ENCODE data around the gene KNDC1.
"Not testable (repeated sequence)": the region's sequence is repeated elsewhere in the genome, so short reads cannot be mapped to it uniquely, and the experiment has no call there.

The KNDC1 gene

GRCh38 chr10:133143200-133143533 lies 16.9 kb upstream of the KNDC1 start:
- no peak overlapping the region for H3K4me3 ChIP-seq (ENCODE audit: low read depth, low read length)
- TF ChIP-seq, protein P1, sequence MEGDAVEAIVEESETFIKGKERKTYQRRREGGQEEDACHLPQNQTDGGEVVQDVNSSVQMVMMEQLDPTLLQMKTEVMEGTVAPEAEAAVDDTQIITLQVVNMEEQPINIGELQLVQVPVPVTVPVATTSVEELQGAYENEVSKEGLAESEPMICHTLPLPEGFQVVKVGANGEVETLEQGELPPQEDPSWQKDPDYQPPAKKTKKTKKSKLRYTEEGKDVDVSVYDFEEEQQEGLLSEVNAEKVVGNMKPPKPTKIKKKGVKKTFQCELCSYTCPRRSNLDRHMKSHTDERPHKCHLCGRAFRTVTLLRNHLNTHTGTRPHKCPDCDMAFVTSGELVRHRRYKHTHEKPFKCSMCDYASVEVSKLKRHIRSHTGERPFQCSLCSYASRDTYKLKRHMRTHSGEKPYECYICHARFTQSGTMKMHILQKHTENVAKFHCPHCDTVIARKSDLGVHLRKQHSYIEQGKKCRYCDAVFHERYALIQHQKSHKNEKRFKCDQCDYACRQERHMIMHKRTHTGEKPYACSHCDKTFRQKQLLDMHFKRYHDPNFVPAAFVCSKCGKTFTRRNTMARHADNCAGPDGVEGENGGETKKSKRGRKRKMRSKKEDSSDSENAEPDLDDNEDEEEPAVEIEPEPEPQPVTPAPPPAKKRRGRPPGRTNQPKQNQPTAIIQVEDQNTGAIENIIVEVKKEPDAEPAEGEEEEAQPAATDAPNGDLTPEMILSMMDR (IDR thresholded peaks at IDR 0.05; ENCODE audit: low read depth, low read length), result no peak
- TF ChIP-seq POLR2A (IDR thresholded peaks at IDR 0.05; ENCODE audit: extremely low read depth, insufficient read length) (no peak), MYC (IDR thresholded peaks at IDR 0.05; ENCODE audit: low read depth, low read length) (no peak)
- TF ChIP-seq, protein P2, sequence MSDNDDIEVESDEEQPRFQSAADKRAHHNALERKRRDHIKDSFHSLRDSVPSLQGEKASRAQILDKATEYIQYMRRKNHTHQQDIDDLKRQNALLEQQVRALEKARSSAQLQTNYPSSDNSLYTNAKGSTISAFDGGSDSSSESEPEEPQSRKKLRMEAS (IDR thresholded peaks at IDR 0.05; ENCODE audit: low read depth, low read length), result no peak
- no peak for DNase-seq (ENCODE audit: low read depth)

GRCh38 chr10:133143546-133143945 lies 16.5 kb upstream of the KNDC1 start:
- TF ChIP-seq POLR2A (IDR thresholded peaks at IDR 0.05; ENCODE audit: extremely low read depth, insufficient read length), result no peak
- no peak for TF ChIP-seq MYC (IDR thresholded peaks at IDR 0.05; ENCODE audit: low read depth, low read length)
- TF ChIP-seq, protein P1 (IDR thresholded peaks at IDR 0.05; ENCODE audit: low read depth, low read length), result no peak
- TF ChIP-seq, protein P2 (IDR thresholded peaks at IDR 0.05; ENCODE audit: low read depth, low read length), result no peak
- no peak for DNase-seq (ENCODE audit: low read depth)
- H3K4me3 ChIP-seq (ENCODE audit: low read depth, low read length), result no peak overlapping the region

DNA sequence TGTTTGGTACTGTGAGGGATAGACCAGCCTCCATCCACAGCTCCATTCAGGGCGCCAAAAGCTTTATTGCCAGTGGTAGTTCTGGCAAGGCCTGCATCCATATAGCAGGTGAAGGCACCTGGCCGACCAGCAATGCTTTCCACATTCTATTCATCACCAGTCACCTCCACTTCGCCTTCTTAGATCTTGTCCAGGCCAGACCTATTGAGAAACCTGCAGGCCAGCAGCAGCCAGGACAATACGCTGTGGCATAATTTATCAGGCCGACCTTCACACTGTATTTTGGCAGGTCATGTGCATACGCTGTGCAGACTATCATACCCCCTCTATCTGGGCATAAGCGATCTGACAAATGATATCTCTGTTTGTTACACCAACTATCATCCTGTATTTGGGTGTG lies 15.2 kb upstream of the KNDC1 start:
- DNase-seq (ENCODE audit: low read depth), result no peak
- TF ChIP-seq, protein P1 (IDR thresholded peaks at IDR 0.05; ENCODE audit: low read depth, low read length), result no peak
- TF ChIP-seq, protein P2 (IDR thresholded peaks at IDR 0.05; ENCODE audit: low read depth, low read length), result no peak
- TF ChIP-seq MYC (IDR thresholded peaks at IDR 0.05; ENCODE audit: low read depth, low read length) (no peak), POLR2A (IDR thresholded peaks at IDR 0.05; ENCODE audit: extremely low read depth, insufficient read length) (no peak)
- no peak overlapping the region for H3K4me3 ChIP-seq (ENCODE audit: low read depth, low read length)

GRCh38 chr10:133150226-133150625 lies 9.8 kb upstream of the KNDC1 start:
- no peak for DNase-seq (ENCODE audit: low read depth)
- H3K4me3 ChIP-seq (ENCODE audit: low read depth, low read length), result no peak overlapping the region
- no peak for TF ChIP-seq MYC (IDR thresholded peaks at IDR 0.05; ENCODE audit: low read depth, low read length)
- no peak for TF ChIP-seq POLR2A (IDR thresholded peaks at IDR 0.05; ENCODE audit: extremely low read depth, insufficient read length)
- TF ChIP-seq, protein P1 (IDR thresholded peaks at IDR 0.05; ENCODE audit: low read depth, low read length), result no peak
- TF ChIP-seq, protein P2 (IDR thresholded peaks at IDR 0.05; ENCODE audit: low read depth, low read length), result no peak

DNA sequence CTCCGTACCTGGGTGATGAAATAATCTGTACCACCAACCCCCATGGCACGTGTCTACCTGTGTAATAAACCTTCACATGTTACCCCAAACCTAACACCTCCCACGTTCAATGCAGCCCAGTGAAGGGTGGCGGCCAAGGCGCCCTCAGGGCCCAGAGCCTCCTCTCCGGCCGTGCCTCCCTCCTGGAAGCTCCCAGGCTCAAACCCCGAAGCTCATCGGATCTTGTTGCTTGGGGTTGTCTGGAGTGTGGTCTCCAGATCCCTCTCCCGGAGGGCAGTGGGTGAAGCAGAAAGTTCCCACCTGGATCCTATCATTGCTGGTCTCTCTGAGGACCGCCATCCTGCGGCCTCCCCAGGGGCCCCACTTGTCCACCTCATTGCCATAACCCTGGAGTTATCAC lies 9.4 kb upstream of the KNDC1 start:
- TF ChIP-seq, protein P2 (IDR thresholded peaks at IDR 0.05; ENCODE audit: low read depth, low read length), result no peak
- TF ChIP-seq MYC (IDR thresholded peaks at IDR 0.05; ENCODE audit: low read depth, low read length) (no peak), POLR2A (IDR thresholded peaks at IDR 0.05; ENCODE audit: extremely low read depth, insufficient read length) (no peak)
- TF ChIP-seq, protein P1 (IDR thresholded peaks at IDR 0.05; ENCODE audit: low read depth, low read length), result no peak
- no peak overlapping the region for H3K4me3 ChIP-seq (ENCODE audit: low read depth, low read length)
- no peak for DNase-seq (ENCODE audit: low read depth)

DNA sequence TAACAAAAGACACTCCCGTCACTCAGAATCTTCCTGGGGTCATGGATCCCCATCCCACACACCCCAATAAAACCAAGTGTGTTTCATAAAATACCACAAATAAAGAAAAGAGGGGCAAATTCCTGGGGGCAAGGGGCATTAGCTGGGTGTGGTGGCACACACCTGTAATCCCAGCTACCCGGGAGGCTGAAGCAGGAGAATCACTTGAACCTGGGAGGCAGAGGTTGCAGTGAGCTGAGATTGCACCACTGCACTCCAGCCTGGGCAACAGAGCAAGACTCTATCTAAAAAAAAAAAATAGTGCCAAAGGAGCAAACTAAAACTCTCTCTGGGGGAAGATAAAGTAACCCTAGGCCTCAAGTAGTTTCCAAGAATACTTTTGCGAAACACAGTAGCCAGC lies 8.9 kb upstream of the KNDC1 start:
- DNase-seq (ENCODE audit: low read depth), result not testable (repeated sequence)

More for the DNA sequence above, 8.9 kb upstream of the KNDC1 start:
- H3K4me3 ChIP-seq (ENCODE audit: low read depth, low read length), result not testable (repeated sequence)

Data from NB4 (cell line).